HepG2 (cell line): Measurements from ENCODE around the gene SNRPF. TPM values are rescaled to one million over a fixed set of nuclear protein-coding genes. Genes with fewer than 3 reads are reported as not detected.

Experiments
- ATAC-seq: fragments of 200-7000 bp; cut with Tn5 transposase; 3 replicates; pipeline ENCODE4 v1.9.1; 2020; ENCODE audit warnings: mild to moderate bottlenecking, moderate library complexity
- BruUV-seq: library from RNA; stranded (reverse); fragments of 400-500 nt; replicated peaks from 2 replicates; lab custom pipeline; 2021; lab: Mats Ljungman, UMichigan
- CTCF ChIA-PET: fragments of 300-600 bp; formaldehyde crosslinking; extraction: SDS; loops from one replicate; lab custom pipeline; 2021; ENCODE audit warnings: low total read pairs, inconsistent platforms, low intra/inter-chr PET ratio; lab: Yijun Ruan, JAX
- POLR2A ChIA-PET: fragments of 350-600 bp; sonication (Branson Sonifier 250); formaldehyde crosslinking; loops from one replicate; lab custom pipeline; 2020; ENCODE audit warnings: antibody characterized with exemption, inconsistent platforms; lab: Yijun Ruan, JAX
- DNase-seq: peaks from one replicate; pipeline ENCODE4 v3.0.0-alpha.2; 2015; ENCODE audit warnings: low spot score
- FAIRE-seq: peaks from 3 replicates; lab custom pipeline; 2011; peaks lifted over from hg19 to GRCh38; lab: Jason Lieb, UNC
- H2AFZ ChIP-seq: one replicate; pipeline ENCODE4 v1.6.1; 2011; ENCODE audit warnings: low read length, inconsistent platforms
- H3K27ac ChIP-seq: fragments of 300-600 bp; 3 replicates; pipeline ENCODE4 v1.8.0; 2011; ENCODE audit warnings: mixed run types, mild to moderate bottlenecking, mixed read lengths, low read length, inconsistent platforms; ENCODE audit not compliant: insufficient read depth; ENCODE audit errors: extremely low read length
- H3K27me3 ChIP-seq, 2 experiments: fragments of 200-600 bp in 1 of 2; 2 replicates in 1 of 2; 3 replicates in 1 of 2; pipeline versions ENCODE4 v1.6.0 to v1.8.0; 2011; ENCODE audit warnings: low read length in 2 of 2, mild to moderate bottlenecking in 2 of 2, moderate library complexity in 2 of 2, inconsistent platforms in 1 of 2; ENCODE audit not compliant: insufficient read depth in 2 of 2, control insufficient read depth in 1 of 2
- H3K36me3 ChIP-seq, 2 experiments: fragments of 200-600 bp in 1 of 2; replicated peaks in 1 of 2; 2 replicates in 1 of 2; 3 replicates in 1 of 2; pipeline versions ENCODE4 v1.5.1 to v1.8.0; 2011; ENCODE audit warnings: low read length in 2 of 2, inconsistent platforms in 1 of 2; ENCODE audit not compliant: insufficient read depth in 2 of 2, control insufficient read depth in 1 of 2
- H3K4me1 ChIP-seq: 2 replicates; pipeline ENCODE4 v1.5.1; 2012; ENCODE audit warnings: low read length, inconsistent platforms; ENCODE audit not compliant: insufficient read depth
- H3K4me2 ChIP-seq: 2 replicates; pipeline ENCODE4 v1.6.0; 2011; ENCODE audit warnings: low read depth, low read length, inconsistent platforms
- H3K4me3 ChIP-seq, 3 experiments: fragments of 200-600 bp in 1 of 3; sonication (generic), shearing (Covaris generic) in 1 of 3; replicated peaks in 1 of 3; 2 replicates each; pipeline ENCODE4 v1.5.1; 2011 to 2016; ENCODE audit warnings: low read length in 3 of 3, inconsistent platforms in 2 of 3, low read depth in 2 of 3, mild to moderate bottlenecking in 2 of 3, control low read depth in 1 of 3, mixed read lengths in 1 of 3; ENCODE audit not compliant: insufficient read depth in 1 of 3
- H3K79me2 ChIP-seq: one replicate; pipeline ENCODE4 v1.6.1; 2011; ENCODE audit warnings: low read length, inconsistent platforms; ENCODE audit not compliant: insufficient read depth
- H3K9ac ChIP-seq: 2 replicates; pipeline ENCODE4 v1.6.0; 2011; ENCODE audit warnings: mild to moderate bottlenecking, low read depth, low read length, inconsistent platforms; ENCODE audit not compliant: insufficient read depth
- H3K9me3 ChIP-seq: 2 replicates; pipeline ENCODE4 v1.5.1; 2012; ENCODE audit warnings: mild to moderate bottlenecking, low read length
- H4K20me1 ChIP-seq: 2 replicates; pipeline ENCODE4 v1.6.0; 2011; ENCODE audit warnings: inconsistent platforms, mild to moderate bottlenecking, low read length, moderate library complexity; ENCODE audit not compliant: insufficient read depth
- ATF1 ChIP-seq: IDR thresholded peaks from 2 replicates; pipeline ENCODE4 v1.6.1; 2016; ENCODE audit warnings: mild to moderate bottlenecking, control low read depth
- FOXA1 ChIP-seq, 2 experiments: fragments of 450-650 bp in 1 of 2; sonication (generic) in 1 of 2; formaldehyde crosslinking in 1 of 2; IDR thresholded peaks; 2 replicates each; pipeline versions ENCODE4 v1.4.0 to v1.6.1; 2016 to 2020; ENCODE audit warnings: missing genetic modification reagents in 1 of 2
- GFI1 ChIP-seq: sonication (generic); formaldehyde crosslinking; IDR thresholded peaks from 2 replicates; pipeline ENCODE4 v1.5.0; 2020; ENCODE audit warnings: missing genetic modification reagents, mild to moderate bottlenecking, borderline replicate concordance
- MTA3 ChIP-seq: sonication (generic); formaldehyde crosslinking; IDR thresholded peaks from 2 replicates; pipeline ENCODE4 v1.4.0; 2020; ENCODE audit warnings: missing genetic modification reagents
- SIN3A ChIP-seq: IDR thresholded peaks from 2 replicates; pipeline ENCODE4 v1.6.1; 2011; ENCODE audit warnings: low read depth, mild to moderate bottlenecking, control low read depth, low read length, borderline replicate concordance
- SIX1 ChIP-seq: sonication (generic); formaldehyde crosslinking; IDR thresholded peaks from 2 replicates; pipeline ENCODE4 v1.4.0; 2020; ENCODE audit warnings: missing genetic modification reagents, borderline replicate concordance
- ZBTB21 ChIP-seq: sonication (generic); formaldehyde crosslinking; IDR thresholded peaks from 2 replicates; pipeline ENCODE4 v1.4.0; 2020; ENCODE audit warnings: missing genetic modification reagents
- ZNF7 ChIP-seq: IDR thresholded peaks from 2 replicates; pipeline ENCODE4 v1.6.1; 2016; ENCODE audit warnings: missing biosample characterization, missing genetic modification reagents
- ZNF724P ChIP-seq: sonication (generic); formaldehyde crosslinking; IDR thresholded peaks from 2 replicates; pipeline ENCODE4 v1.8.0; 2022; ENCODE audit warnings: missing genetic modification reagents, borderline replicate concordance
- ZZZ3 ChIP-seq: sonication (generic); formaldehyde crosslinking; IDR thresholded peaks from 2 replicates; pipeline ENCODE4 v1.4.0; 2020; ENCODE audit warnings: missing genetic modification reagents, mild to moderate bottlenecking, borderline replicate concordance
- WGBS: methylation state at CpG from one replicate; pipeline ENCODE4 v1.1.6; 2017; ENCODE audit warnings: low lambda C conversion rate; 5-methylcytosine and 5-hydroxymethylcytosine counted together
- in situ Hi-C: cut with HindIII; loops from 2 replicates; pipeline ENCODE4 v1.10.0; 2017; ENCODE audit warnings: low pct_unique_long_range_greater_than_20kb; ENCODE audit not compliant: extremely low pct_ligation_motif_present
- intact Hi-C: fragments of 100-400 bp; cut with micrococcal nuclease; formaldehyde crosslinking; loops from one replicate; pipeline ENCODE4 v1.10.0; 2022; ENCODE audit not compliant: unreplicated experiment
- polyA plus RNA-seq, 8 experiments: library from polyadenylated mRNA; depleted of rRNA in 3 of 8; stranded (reverse) in 7 of 8; unstranded in 1 of 8; fragments of >200 nt; fragmentation: Illumina TruSeq in 4 of 8; extraction: Trizol in 4 of 8; gene quantifications; 2 replicates each; pipeline versions ENCODE4 v1.2.1 to v1.2.3, GENCODE V29; 2011 to 2016; ENCODE audit warnings: low read depth in 4 of 8, missing spikeins in 1 of 8, mixed read lengths in 1 of 8; ENCODE audit not compliant: insufficient read depth in 1 of 8
- total RNA-seq, 5 experiments: library from RNA; depleted of rRNA; stranded (reverse); fragments of >200 nt; fragmentation: Illumina TruSeq; extraction: Trizol; gene quantifications; 2 replicates each; pipeline ENCODE4 v1.2.3, GENCODE V29; 2016; ENCODE audit warnings: low read depth in 1 of 5
- TF ChIP-seq, protein P1 (sequence below): sonication (generic); formaldehyde crosslinking; IDR thresholded peaks from 2 replicates; pipeline ENCODE4 v1.5.0; 2020; ENCODE audit warnings: mild to moderate bottlenecking, missing genetic modification reagents, borderline replicate concordance
- TF ChIP-seq, protein P2 (sequence below): sonication (generic); formaldehyde crosslinking; IDR thresholded peaks from 2 replicates; pipeline ENCODE4 v1.8.0; 2022; ENCODE audit warnings: mild to moderate bottlenecking, missing genetic modification reagents, moderate library complexity
- TF ChIP-seq, protein P3 (sequence below): sonication (generic); formaldehyde crosslinking; IDR thresholded peaks from 2 replicates; pipeline ENCODE4 v1.9.0; 2022; ENCODE audit warnings: missing genetic modification reagents, mild to moderate bottlenecking, borderline replicate concordance

The SNRPF gene
- total and polyA plus RNA-seq, 2 of the 13 experiments (the other 11 are each of a cell fraction or from before 2014, with no cell fraction given) = 31.7 to 77.2 TPM

DNA sequence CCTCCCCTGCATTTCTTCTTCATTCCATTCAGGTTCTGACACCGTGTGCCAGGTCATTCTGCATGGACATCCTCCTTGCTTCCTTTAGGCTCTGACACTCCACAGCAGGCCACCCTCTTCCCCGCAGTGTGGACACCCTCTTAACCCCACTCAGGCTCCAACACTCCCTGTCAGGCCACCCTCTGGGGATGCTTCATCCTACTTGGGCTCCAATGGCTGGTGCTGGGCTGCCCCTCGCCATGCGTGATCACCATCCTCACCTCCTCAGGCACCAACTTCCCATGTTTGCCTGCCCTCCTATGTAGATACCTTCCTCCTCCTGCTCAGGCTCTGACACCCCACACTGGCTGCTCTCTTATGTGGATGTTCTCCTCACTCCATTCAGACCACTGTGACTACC is 6.6 kb upstream of the SNRPF start:
- 45% methylated on average over 4 of the region's 4 CpGs for WGBS
- Histone ChIP-seq H3K27me3 (peaks cover 0 to 4% of the 10 kb centered on the region in 2 experiments; a peak in 1 of 5 replicates), H3K9me3 (no peaks in the 10 kb centered on the region), H3K4me1 (peaks cover 22% of the 10 kb centered on the region), H3K36me3 (no peaks in the 10 kb centered on the region), H3K4me2 (no peak overlapping the region), H4K20me1 (no peaks in the 10 kb centered on the region), H3K79me2 (no peaks in the 10 kb centered on the region), H3K4me3 (no peak overlapping the region), H2AFZ (no peak overlapping the region), H3K9ac (no peak overlapping the region), H3K27ac (no peak overlapping the region)
- ATAC-seq = no peak
- POLR2A ChIA-PET = no interaction called here
- DNase-seq = no peak
- intact Hi-C loops (no loop called here), in situ Hi-C loops (no loop called here)
- FAIRE-seq = no peak
- CTCF ChIA-PET = no interaction called here
- TF ChIP-seq FOXA1 (IDR thresholded peaks at IDR 0.05) (no peak), FOXA1 (CRISPR knock-in tag; IDR thresholded peaks at IDR 0.05) (no peak), GFI1 (CRISPR knock-in tag) (no peak), MTA3 (no peak), ATF1 (CRISPR knock-in tag) (no peak), ZNF724P (no peak), ZZZ3 (CRISPR knock-in tag) (no peak), ZNF7 (CRISPR knock-in tag) (no peak), SIN3A (no peak), ZBTB21 (CRISPR knock-in tag) (no peak), SIX1 (CRISPR knock-in tag) (no peak)
- TF ChIP-seq, protein P1, sequence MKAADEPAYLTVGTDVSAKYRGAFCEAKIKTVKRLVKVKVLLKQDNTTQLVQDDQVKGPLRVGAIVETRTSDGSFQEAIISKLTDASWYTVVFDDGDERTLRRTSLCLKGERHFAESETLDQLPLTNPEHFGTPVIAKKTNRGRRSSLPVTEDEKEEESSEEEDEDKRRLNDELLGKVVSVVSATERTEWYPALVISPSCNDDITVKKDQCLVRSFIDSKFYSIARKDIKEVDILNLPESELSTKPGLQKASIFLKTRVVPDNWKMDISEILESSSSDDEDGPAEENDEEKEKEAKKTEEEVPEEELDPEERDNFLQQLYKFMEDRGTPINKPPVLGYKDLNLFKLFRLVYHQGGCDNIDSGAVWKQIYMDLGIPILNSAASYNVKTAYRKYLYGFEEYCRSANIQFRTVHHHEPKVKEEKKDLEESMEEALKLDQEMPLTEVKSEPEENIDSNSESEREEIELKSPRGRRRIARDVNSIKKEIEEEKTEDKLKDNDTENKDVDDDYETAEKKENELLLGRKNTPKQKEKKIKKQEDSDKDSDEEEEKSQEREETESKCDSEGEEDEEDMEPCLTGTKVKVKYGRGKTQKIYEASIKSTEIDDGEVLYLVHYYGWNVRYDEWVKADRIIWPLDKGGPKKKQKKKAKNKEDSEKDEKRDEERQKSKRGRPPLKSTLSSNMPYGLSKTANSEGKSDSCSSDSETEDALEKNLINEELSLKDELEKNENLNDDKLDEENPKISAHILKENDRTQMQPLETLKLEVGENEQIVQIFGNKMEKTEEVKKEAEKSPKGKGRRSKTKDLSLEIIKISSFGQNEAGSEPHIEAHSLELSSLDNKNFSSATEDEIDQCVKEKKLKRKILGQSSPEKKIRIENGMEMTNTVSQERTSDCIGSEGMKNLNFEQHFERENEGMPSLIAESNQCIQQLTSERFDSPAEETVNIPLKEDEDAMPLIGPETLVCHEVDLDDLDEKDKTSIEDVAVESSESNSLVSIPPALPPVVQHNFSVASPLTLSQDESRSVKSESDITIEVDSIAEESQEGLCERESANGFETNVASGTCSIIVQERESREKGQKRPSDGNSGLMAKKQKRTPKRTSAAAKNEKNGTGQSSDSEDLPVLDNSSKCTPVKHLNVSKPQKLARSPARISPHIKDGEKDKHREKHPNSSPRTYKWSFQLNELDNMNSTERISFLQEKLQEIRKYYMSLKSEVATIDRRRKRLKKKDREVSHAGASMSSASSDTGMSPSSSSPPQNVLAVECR = no peak
- TF ChIP-seq, protein P2, sequence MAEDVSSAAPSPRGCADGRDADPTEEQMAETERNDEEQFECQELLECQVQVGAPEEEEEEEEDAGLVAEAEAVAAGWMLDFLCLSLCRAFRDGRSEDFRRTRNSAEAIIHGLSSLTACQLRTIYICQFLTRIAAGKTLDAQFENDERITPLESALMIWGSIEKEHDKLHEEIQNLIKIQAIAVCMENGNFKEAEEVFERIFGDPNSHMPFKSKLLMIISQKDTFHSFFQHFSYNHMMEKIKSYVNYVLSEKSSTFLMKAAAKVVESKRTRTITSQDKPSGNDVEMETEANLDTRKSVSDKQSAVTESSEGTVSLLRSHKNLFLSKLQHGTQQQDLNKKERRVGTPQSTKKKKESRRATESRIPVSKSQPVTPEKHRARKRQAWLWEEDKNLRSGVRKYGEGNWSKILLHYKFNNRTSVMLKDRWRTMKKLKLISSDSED (CRISPR knock-in tag) = no peak
- TF ChIP-seq, protein P3, sequence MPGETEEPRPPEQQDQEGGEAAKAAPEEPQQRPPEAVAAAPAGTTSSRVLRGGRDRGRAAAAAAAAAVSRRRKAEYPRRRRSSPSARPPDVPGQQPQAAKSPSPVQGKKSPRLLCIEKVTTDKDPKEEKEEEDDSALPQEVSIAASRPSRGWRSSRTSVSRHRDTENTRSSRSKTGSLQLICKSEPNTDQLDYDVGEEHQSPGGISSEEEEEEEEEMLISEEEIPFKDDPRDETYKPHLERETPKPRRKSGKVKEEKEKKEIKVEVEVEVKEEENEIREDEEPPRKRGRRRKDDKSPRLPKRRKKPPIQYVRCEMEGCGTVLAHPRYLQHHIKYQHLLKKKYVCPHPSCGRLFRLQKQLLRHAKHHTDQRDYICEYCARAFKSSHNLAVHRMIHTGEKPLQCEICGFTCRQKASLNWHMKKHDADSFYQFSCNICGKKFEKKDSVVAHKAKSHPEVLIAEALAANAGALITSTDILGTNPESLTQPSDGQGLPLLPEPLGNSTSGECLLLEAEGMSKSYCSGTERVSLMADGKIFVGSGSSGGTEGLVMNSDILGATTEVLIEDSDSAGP (CRISPR knock-in tag) = no peak
- no TSS peak for BruUV-seq
